Kidney tubule cell (primary cell): ENCODE measurements around the gene CEP72.
"Not testable (repeated sequence)": the region's sequence is repeated elsewhere in the genome, so short reads cannot be mapped to it uniquely, and the experiment has no call there.

ENCODE experiments used
- DNase-seq: peaks from one replicate; pipeline ENCODE4 v3.0.0-alpha.2; 2018; ENCODE audit warnings: low spot score

CEP72 gene

DNA sequence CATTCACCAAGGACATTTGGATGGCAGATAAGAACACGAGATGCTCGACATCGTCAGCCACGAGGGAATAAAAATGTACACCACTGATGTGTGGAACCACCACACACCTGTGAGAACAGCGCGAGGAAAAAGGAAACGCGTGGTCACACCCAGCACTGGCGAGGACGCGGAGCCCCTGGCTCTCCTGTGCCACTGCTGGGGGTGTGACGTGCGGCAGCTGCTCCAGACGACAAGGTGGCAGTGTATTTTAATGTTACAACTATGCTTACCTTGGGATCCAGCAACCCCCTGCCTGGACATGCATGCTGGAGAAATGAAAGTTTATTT lies 13.6 kb upstream of the CEP72 start:
- no peak for DNase-seq

DNA sequence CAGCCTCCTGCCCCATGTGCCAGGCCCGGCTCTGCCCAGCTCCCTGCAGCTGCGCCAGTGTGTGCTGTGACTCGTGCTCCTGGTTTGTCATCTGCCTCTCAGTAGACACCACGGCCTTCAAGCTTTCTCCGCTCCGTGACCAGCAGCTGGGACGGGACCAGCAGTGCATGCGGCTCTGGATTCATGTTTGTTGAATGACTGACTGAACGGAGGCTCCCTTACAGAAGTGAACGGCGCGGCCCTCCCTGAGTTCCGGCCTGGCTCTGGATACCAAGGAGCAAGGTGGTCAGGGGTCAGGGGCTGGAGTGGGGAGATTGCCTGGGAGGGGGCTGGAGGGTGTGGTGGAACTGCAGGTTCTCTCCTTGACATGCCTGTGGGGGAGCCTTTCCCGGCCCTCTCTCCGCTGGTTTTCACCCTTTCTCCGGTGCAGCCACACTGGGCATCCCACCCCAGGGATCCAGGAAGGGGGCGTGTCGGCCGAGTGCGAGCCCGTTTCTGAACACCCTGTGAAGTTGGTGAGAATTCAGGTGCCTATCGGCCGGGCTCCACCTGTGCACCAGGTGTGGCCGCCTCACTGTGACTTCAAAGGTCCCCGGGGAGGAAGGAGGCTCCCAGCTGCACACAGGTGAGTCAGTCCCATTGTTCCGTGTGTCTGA lies 11.1 kb upstream of the CEP72 start:
- DNase-seq, result no peak

DNA sequence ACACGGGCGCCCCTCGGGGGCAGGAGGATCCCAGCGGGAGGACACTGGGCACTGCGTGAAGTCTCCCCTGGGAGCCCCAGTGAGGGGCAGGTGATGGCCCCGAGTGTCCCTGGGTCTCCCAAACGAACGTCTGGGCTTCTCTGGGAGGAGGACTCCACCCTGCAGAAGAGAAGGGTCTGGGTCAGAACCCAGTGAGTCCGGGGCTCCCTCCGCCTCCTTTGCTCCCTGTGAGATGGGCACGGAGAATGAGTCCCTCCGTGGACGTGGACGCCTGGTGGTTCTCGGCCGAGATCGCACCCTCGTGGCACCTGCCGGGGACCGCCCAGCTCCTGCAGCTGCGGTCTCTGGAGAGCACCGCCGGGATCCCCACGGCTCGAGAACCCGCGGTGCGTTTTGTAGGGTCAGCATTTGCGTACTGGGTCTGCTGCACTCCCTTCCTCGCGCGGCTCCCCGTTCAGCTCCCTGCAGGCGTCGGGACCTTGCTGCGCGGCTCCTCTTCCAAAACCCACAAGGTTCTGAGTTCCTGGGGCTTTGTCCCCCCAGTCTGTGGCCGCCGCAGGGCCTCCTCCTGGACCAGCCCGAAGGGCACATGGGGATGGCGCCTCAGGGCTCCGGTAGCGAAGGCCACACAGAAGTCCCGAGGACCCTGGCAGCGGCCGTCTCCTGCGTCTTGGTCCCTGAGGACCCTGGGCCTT lies 10.2 kb upstream of the CEP72 start:
- no peak for DNase-seq

DNA sequence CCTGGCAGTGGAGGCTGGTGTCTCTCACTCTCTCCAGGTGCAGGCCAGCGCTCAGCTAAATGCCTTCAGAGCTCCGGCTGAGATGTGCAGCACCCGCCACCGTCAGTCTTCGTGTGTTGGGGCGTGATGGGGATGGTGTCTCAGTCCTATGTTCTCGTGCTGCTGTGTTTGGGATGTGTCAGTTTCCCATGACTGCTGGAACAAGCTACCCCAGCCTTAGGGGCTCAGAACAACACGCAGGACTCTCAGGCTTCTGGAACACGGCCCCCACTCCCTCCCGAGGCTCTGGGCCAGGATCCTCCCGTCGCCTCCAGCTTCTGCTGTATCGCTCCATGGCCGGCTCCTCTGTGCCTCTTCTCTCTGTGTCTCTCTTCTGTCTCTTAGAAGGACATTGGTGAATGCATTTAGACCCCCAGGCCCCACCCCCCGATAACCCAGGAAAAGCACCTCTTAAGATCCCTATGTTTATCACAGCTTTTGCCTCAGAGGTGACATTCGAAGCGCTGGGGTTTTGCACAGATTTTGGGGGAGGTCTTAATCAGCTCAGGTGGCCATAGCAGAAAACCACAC lies 9.6 kb upstream of the CEP72 start:
- no peak for DNase-seq

DNA sequence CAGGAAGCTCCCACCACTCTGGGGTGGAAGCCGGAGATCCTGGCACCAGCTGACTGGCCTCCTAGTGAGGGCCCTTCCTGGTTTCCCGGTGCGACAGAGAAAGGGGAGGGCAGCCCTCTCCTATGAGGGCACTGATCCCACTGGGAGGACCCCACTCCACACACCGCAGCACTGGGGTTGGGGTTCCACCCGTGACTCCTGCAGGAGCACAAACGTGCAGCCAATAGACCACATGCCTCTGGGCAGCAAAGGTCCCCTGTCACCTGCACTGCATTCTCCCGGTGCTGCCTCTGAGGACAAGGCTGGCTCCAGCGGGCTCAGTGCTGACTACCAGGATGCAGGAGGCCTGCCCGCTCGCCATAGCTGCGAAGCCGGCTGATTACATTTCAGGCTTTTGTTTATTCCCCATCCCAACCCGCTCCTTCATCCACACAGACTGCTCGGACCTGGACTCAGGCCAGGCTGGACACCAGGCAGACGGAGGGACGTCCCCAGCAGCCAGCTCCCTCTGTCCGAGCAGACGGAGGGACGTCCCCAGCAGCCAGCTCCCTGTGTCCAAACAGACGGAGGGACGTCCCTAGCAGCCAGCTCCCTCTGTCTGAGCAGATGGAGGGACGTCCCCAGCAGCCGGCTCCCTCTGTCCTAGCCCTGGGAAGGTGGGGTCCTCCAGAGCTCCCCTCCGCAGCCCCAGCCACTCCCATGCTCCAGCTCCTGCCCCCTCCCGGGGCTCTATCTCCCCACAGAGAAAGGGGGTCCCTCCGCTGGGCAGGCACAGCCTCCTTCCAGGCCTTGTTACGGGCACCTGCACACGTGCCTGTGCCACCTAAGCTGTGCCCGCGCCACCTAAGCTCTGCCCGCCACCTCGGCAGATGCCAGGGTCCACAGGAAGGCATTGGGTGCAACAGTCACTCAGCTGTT lies 8.8 kb upstream of the CEP72 start:
- DNase-seq, result no peak

DNA sequence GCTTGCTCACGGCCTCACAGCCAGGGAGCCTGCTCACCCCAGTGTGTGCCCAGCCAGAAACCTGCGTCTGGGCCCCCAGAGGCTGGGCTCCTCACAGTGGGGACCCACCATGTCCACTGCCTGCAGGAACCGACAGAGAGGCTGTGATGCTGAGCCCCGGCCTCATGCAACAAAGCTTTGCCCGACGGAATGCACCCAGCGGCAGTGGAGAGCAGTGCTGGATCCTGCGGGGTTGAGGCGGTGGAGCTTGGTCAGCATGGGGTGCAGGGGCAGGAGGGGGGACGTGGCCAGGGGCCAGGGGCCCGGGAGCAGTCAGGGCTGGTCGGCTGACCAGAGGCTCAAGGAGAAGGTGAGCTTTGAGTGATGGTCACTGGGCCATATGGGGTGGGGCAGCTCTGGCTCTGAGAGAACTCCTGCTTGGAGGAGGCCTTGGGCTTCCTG lies 7.7 kb upstream of the CEP72 start:
- no peak for DNase-seq

DNA sequence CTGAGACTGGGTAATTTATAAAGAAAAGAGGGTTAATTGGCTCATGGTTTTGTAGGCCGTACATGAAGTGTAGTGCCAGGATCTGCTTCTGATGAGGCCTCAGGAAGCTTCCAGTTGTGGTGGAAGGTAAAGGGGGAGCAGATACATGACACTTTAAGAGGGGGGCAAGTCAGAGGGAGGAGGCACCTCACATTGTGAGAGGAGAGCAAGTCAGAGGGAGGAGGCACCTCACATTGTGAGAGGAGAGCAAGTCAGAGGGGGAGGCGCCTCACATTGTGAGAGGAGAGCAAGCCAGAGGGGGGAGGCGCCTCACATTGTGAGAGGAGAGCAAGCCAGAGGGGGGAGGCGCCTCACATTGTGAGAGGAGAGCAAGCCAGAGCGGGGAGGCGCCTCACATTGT lies 7.0 kb upstream of the CEP72 start:
- not testable (repeated sequence) for DNase-seq

DNA sequence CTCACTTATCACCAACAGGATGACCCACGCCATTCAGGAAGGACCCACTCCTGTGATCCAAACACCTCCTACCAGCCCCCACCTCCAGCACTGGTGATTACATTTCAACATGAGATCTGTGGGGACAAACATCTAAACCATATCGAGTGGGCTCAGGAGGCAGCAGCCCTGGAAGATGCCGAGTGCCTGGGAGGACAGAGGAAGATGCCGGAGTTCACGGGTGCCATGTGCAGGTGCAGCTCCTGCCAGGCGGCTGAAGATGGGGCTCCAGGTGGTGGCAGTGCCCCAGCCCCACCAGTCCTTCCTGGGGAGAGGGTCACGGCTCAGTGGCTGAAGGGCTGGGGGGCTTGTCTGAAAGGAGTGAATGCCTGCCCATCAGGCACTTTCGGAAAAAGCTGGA lies 6.1 kb upstream of the CEP72 start:
- no peak for DNase-seq

DNA sequence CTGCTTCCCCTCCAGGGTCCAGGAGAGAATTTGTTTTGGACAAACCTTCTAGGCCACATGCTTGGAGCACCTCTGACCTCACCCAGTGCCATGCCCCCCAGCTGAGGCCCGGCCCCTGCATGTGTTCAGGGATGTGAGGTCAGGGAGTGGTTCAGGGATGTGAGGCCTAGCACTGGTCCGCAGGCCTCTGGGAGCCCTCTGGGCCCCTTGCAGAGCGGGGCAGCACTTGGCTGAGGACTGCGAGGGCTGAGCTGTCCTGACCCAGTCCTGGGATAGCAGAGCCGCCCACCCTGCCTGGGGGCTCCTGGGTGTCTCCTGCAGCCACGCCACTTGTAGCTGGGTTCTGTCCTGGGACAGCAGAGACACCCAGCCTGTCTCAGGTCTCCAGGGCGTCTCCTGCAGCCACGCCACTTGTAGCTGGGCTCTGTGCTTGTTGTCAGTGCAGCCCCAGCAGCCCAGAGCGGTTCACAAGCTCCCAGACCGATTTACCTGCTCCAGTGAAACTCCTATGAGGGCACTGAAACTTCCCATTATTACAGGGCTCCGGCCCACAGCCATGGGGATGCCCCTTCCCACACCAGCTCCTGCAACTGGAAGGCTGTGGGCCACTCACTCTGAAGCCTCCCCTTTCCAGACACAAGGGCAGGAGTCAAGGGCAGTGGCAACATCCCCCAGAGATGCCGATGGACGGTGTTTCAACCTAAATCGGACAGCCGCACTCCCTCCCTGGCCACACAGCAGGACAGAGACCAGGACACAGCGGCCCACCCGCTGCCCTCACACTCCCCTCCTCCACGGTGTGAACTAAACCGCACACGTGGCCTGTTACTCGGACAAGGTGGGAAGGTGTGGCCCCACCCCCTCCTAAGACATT lies 5.4 kb upstream of the CEP72 start:
- DNase-seq, result no peak

DNA sequence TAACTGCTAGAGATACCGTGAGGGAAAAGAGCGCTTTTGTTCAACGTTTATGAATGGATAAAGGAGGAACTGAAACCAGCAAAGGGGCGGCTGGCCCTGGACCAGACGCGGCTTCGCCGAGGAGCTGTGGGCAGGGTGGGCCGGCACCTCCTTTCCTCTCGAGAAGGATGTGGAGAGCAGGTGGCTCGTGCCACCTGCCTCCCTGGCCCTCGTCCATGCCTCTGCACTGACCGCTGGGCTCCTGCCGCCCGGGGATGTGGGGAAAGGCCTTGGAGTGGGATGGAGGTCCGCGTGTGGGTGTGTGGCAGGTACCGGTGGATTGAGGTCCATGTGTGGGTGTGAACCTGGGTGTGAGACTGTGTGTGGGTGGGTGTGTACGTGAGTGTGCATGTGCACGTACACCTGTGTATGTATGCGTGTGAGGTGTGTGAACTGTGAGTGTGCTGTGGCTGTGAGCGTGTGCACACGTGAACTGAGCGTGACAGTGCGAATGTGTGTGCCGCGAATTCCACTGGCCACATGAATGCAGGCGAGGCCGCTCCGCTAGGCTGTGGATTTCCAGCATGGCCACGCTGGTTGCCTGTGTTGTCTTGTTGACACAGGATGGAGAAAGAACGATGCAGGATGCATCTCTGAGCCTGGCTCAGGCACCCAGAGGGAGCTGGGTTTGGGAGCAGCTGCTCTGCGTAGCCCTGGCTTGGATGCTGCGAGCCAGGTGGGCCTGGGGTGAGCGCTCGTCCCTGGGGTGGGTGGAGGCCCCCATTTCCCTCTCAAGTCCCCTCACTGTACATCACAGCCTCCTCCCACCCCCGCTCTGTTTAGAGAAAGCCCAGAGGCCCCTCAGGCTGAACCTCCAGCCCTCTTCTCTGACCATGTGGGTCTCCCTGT lies 4.4 kb upstream of the CEP72 start:
- DNase-seq, result no peak

DNA sequence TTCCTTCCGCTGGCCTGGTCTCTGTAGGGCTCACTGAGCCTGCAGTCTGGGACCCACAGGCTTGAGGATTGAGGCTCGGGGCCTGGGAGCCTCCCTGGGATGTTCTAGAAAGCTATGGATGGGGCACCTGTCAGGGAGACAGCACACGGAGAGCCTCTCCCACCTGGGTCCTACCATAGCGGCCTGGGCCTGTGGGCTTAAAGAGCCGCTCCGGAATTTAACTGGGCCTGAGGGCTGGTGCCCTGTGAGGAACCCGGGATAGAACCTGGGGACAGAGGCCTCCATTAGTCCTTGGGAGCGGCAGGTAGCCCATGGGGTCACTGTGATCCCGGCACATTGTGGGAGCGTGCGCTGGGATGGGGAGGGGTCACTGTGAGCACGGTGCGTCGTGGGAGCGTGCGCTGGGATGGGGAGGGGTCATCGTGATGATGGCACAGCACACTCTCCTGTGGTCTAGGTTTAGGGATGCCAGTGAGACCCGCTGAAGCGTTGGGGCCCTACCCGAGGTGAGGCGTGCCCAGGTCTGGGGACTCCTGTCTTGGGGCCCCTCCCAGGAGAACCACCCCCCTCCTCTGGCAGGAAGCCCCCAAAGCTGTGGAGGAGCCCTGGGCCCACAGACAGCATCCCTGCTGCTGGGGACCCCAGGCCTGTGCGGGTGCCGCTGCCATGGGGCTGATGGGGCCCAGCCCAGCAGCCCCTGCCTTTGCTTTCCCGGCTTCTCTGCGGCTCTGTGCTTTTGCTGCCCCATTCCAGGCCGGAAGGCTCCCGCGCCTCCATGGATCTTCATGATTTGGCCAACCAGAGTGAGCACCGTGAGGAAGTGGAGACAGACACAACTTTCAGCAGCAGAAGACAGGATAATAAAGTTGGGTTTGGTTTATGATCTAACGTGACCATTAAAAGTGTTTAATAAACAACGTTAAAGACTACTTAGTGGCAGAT lies 3.4 kb upstream of the CEP72 start:
- DNase-seq, result no peak

DNA sequence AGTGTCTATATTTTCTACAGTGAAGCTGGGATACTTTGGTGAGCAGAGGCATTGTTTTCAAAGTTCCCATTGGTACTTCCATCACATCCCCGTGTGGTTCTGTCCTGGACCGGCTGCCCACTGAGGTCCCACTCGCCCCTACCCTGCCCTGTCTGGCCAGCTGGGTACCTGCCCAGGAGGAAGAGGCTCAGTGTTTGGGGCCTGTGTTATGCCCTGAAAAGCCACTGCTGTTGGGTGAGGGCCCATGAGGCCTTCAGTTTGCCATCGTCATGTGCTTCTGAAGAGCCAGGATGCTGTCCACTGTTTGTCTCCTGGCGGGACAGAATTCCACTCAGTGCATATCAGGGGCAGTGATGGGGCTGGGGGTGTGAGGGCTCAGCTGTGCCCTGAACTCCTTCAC lies 2.6 kb upstream of the CEP72 start:
- no peak for DNase-seq

DNA sequence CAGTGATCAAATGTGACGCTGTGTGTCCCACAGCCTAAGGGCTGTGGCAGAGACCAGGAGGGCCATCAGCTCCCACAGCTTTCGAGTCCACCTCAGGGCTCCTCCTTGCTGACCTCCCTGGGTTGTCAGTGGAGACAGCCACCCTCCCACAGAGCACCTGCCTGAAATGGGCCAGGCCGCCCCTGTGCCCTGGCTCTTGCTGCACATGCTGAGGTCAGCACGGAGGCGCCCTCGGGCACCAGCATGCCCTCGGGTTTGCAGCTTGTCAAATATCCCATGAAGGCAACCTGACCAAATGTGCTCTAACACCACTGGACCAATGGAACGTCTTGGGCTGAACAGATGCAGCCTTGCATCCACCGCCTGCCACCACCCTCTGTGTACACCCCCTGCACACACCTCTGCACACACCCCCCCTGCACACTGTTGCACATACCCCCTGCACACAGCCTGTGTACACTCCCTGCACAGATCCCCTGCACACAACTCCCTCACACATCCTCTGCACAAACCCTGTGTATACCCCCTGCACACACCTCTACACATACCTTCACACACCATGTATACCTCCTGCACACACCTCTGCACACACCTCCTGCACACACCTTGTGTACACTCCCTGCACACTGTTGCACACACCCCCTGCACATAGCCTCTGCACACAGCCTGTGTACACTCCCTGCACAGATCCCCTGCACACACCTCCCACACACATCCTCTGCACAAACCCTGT lies 2.0 kb upstream of the CEP72 start:
- no peak for DNase-seq

DNA sequence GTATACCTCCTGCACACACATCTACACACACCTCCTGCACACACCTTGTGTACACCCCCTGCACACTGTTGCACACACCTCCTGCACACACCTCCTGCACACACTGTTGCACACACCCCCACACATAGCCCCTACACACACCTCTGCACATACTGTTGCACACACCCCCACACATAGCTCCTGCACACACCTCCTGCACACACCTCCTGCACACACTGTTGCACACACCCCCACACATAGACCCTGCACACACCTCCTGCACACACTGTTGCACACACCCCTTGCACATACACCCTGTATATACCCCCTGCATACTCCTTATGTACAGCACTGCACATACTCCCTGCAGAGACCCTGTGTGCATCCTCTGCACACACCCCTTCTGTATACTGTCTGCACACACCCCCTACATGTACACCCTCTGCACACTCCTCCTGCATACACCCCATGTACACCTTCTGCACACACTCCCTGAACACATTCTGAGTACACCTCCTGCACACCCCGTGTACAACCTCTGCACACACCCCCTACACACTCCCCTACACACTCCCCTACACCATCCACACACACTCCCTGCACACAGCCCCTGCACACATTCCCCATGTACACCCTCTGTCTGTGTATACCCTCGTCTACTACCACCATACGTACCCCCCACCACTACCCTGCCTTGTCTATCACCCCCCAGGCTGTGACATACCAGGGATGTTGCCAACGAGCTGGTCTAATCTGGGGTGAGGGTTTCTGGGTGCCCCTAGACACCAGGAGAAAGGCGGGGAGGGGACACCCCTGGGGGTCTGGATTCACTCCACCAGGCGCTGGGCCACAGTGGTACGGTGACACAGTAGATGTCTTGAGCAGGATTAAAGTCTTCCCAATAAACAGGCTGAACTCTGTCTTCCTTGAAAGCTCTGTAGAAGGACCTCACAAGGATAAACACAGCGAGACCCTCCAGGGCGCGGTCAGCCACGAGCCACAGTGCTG lies 1.1 kb upstream of the CEP72 start:
- DNase-seq, result no peak

DNA sequence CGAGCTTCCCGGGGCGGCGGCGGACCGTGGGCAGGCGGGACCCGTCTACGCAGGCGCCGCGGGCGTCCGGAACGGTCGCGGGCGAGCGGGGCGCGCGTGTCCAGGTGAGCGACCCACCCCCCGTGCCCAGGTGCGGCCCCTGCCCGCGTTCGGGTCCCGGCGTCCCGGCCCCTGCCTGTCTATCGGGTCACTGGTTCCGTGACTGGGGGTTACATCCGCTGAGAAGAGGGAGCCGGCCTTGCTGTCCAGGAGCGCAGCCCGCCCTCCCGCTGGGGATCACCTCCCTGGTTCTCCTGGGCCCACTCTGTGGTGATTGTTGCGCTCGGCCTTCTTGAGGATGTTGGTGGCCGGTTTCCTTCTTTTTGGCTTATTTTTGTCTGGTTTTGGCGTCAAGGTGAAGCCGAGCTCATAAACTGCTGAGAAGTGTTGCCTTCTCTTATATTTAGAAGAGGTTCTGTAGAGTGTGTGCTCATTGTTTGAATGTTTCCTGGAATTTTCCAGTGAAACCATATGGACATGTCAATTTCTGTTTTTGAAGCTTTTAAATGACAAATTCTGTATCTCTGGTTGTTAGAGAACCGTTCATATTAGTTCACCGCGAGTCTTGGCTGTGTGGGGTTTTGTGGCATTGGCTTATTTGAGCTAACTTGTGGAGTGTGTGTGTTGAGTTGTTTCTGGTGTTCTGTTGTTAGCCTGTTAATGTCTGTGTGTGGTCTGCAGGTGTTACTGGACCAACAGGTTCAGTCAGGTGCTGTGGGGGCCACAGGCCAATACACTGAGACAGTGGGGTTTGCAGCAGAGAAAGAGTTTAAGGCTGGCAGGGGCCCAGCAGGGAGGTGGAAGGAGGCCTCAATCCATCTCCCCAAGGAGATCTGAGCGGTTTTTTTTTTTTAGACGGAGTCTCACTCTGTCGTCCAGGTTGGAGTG lies 621 bp downstream of the CEP72 start:
- DNase-seq, result peak; percentile 23

DNA sequence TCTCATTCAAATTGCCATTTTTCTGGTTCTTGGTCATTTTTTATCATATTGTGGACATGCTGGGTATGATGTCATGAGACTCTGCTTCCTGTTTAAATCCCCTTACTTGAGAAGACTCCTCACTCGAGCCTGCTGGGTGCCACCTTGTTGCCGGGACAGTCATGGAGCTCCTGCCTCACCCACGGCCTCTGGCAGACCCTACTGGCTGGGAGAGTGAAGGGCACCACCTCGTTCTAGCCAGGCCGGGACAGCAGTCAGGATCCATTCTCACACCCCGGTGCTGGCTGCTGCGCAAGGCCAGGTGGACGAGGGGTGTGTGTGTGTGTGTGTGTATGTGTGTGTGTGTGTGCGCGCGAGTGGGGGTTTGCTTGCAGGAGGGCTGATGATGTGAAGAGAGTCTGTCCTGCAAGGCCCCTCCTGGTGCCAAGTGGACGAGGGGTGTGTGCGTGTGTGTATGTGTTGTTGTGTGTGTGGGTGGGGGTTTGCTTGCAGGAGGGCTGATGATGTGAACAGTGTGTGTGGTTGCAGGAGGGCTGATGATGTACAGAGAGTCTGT lies 4.4 kb downstream of the CEP72 start:
- DNase-seq, result peak; percentile 13
